Osteocyte (in vitro differentiated cells): Measurements from ENCODE around the gene ANKRD13D. TPM values are rescaled to one million over a fixed set of nuclear protein-coding genes. Genes with fewer than 3 reads are reported as not detected.

ENCODE experiments used
- DNase-seq: peaks from one replicate; pipeline ENCODE4 v3.0.0; 2021; ENCODE audit warnings: mixed read lengths; ENCODE audit not compliant: unreplicated experiment; ENCODE audit errors: extremely low spot score
- H3K27ac Mint-ChIP-seq: one replicate; pipeline ENCODE4 v1.8.0; 2021; ENCODE audit warnings: mild to moderate bottlenecking, mixed read lengths; ENCODE audit not compliant: unreplicated experiment
- H3K27me3 Mint-ChIP-seq: one replicate; pipeline ENCODE4 v1.8.0; 2021; ENCODE audit warnings: mixed read lengths; ENCODE audit not compliant: unreplicated experiment
- H3K36me3 Mint-ChIP-seq: one replicate; pipeline ENCODE4 v1.8.0; 2021; ENCODE audit warnings: mixed read lengths; ENCODE audit not compliant: unreplicated experiment
- H3K4me1 Mint-ChIP-seq: one replicate; pipeline ENCODE4 v1.8.0; 2021; ENCODE audit warnings: mixed read lengths; ENCODE audit not compliant: unreplicated experiment
- H3K4me3 Mint-ChIP-seq: one replicate; pipeline ENCODE4 v1.8.0; 2021; ENCODE audit warnings: mild to moderate bottlenecking, moderate library complexity, mixed read lengths; ENCODE audit not compliant: unreplicated experiment
- H3K9me3 Mint-ChIP-seq: one replicate; pipeline ENCODE4 v1.8.0; 2021; ENCODE audit warnings: mixed read lengths; ENCODE audit not compliant: unreplicated experiment
- CTCF ChIP-seq: fragments of 200-600 bp; sonication (generic); IDR thresholded peaks from 2 replicates; pipeline ENCODE4 v1.5.0; 2021; ENCODE audit warnings: antibody characterized with exemption, mild to moderate bottlenecking, moderate library complexity
- total RNA-seq: library from RNA; stranded (reverse); gene quantifications from 2 replicates; pipeline ENCODE4 v1.2.1, GENCODE V29; 2021

Gene ANKRD13D
- total RNA-seq, 1 donor from 2014 or later: 56.2 TPM

GRCh38 chr11:67300256-67300755 lies 11.2 kb downstream of the ANKRD13D start:
- H3K27ac Mint-ChIP-seq: no peak overlapping the region
- peaks cover 20% of the 10 kb centered on the region for H3K4me1 Mint-ChIP-seq
- no peak for TF ChIP-seq CTCF
- no peak overlapping the region for H3K4me3 Mint-ChIP-seq
- DNase-seq: no peak
- H3K36me3 Mint-ChIP-seq: peaks cover 29% of the 10 kb centered on the region
- no peaks in the 10 kb centered on the region for H3K27me3 Mint-ChIP-seq
- peaks cover 7% of the 10 kb centered on the region for H3K9me3 Mint-ChIP-seq

DNA sequence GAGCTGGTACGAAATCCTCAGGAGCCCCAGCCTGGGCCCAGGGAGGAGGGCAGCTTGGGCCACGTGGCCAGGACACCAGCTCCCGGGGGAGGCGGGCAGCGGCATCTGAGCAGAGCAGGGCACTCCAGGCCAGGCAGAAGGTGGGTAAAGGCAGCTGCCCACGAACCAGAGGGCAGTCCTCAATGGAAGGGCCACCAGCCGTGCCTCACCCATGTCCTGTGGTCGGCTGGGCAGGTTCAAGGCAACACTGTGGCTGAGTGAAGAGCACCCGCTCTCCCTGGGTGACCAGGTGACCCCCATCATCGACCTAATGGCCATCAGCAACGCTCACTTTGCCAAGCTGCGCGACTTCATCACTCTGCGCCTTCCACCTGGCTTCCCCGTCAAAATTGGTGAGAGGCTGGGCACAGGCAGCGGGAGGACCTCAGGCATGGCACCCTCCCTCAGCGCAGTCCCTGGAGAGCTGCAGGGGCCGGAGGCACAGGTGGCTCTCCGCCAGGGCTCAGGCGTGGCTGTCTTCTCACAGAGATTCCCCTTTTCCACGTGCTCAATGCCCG lies 11.7 kb downstream of the ANKRD13D start:
- H3K27me3 Mint-ChIP-seq: no peaks in the 10 kb centered on the region
- H3K9me3 Mint-ChIP-seq: peaks cover 7% of the 10 kb centered on the region
- peaks cover 20% of the 10 kb centered on the region for H3K4me1 Mint-ChIP-seq
- no peak overlapping the region for H3K27ac Mint-ChIP-seq
- no peak overlapping the region for H3K4me3 Mint-ChIP-seq
- H3K36me3 Mint-ChIP-seq: peaks cover 27% of the 10 kb centered on the region
- DNase-seq: no peak
- no peak for TF ChIP-seq CTCF

GRCh38 chr11:67301313-67301921 lies 12.3 kb downstream of the ANKRD13D start:
- DNase-seq: no peak
- Mint-ChIP-seq H3K4me1 (peaks cover 20% of the 10 kb centered on the region), H3K27me3 (no peaks in the 10 kb centered on the region), H3K27ac (no peak overlapping the region), H3K4me3 (no peak overlapping the region), H3K36me3 (peaks cover 21% of the 10 kb centered on the region), H3K9me3 (peaks cover under 1% of the 10 kb centered on the region)
- no peak for TF ChIP-seq CTCF

- Mint-ChIP-seq H3K9me3 (no peaks in the 10 kb centered on the region), H3K4me1 (peaks cover 20% of the 10 kb centered on the region), H3K27ac (peak overlapping the region; percentile 71), H3K4me3 (peak overlapping the region; percentile 62), H3K36me3 (peaks cover 15% of the 10 kb centered on the region), H3K27me3 (no peaks in the 10 kb centered on the region)
- TF ChIP-seq CTCF: no peak
- no peak for DNase-seq
These were observed 12.9 kb downstream of the ANKRD13D start for GRCh38 chr11:67301951-67302516.

DNA sequence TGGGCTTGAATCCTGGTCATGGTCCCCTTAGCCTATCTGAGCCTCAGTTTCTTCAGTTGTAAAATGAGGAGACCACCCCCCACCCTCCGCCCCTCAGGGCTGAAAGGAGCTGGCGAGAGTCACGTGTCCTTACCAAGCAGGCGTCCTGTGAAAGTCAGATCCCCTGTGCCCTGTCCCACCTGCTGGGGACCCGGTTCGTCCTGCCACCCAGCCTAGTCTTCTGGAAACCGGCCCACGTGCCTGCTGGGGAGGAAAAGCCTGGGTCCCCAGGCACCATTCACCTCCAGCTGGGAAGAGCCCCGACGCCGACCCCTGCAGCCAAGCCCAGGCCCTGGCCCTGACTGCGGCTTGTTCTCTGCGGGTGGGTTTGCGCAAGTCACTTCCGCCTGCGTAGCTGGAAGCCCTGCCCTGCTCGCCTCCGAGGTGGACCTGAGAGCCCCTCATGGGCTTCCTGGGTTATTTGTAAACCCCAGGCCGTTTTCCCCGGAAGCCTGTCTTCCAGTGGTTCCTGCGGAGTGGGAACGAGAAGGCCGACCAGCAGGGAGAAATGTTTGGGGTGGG lies 13.5 kb downstream of the ANKRD13D start:
- DNase-seq: no peak
- no peaks in the 10 kb centered on the region for H3K27me3 Mint-ChIP-seq

More for the DNA sequence above, 13.5 kb downstream of the ANKRD13D start:
- Mint-ChIP-seq H3K4me1 (peaks cover 20% of the 10 kb centered on the region), H3K27ac (peak overlapping the region; percentile 71), H3K4me3 (peak overlapping the region; percentile 62), H3K9me3 (no peaks in the 10 kb centered on the region), H3K36me3 (peaks cover 11% of the 10 kb centered on the region)
- TF ChIP-seq CTCF: no peak
